HuH-7 (cell line): Measurements from ENCODE around the gene SERTAD1.

Experiments used
- DNase-seq: peaks from one replicate; pipeline ENCODE4 v3.0.0; 2011; ENCODE audit warnings: low spot score

Gene SERTAD1

DNA sequence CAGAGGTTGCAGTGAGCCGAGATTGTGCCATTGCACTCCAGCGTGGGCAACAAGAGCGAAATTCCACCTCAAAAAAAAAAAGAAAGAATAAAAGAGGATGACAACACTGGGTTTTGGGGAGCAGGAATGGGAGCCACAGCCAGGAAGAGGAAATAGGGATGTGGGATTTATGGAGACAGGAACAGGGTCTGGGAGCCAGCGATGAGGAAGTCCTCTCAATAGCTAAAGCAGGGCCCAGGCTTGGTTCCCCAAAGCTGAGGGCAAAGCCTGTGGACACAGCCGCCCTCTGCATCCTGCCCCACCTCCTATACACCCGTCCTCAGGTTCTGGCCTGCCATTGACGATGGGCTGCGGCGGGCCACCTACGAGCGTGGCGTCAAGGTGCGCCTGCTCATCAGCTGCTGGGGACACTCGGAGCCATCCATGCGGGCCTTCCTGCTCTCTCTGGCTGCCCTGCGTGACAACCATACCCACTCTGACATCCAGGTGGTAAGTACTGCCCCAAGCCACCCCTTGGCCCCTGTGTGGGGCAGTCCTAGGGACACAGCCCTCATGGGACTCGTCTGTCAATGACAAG is 49.4 kb downstream of the SERTAD1 start:
- no peak for DNase-seq

GRCh38 chr19:40374084-40374483 is 51.7 kb downstream of the SERTAD1 start:
- no peak for DNase-seq

DNA sequence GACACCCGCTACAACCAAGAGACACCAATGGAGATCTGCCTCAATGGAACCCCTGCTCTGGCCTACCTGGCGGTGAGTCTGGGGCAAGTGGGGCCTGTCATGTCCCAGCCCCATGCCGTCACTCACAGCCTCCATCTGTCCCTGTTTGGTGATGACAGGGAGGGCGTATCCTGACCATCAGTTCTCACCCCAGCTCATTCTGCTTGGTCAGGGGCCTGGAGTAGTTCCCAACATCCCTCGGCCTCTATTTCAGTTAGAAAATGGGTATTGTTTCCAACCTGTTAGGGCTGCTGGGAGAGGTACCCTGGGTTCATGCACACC is 54.0 kb downstream of the SERTAD1 start:
- no peak for DNase-seq
